Activated CD8-positive, alpha-beta memory T cell treated with anti-CD3 and anti-CD28 coated beads, Interleukin-2, amount 50 U/mL, for 24 hours (primary cell): Measurements from ENCODE around the gene SIM1.

ENCODE experiments used
- DNase-seq: peaks from one replicate; pipeline ENCODE4 v3.0.0-alpha.2; 2020; ENCODE audit errors: extremely low read depth

Gene SIM1, protein sequence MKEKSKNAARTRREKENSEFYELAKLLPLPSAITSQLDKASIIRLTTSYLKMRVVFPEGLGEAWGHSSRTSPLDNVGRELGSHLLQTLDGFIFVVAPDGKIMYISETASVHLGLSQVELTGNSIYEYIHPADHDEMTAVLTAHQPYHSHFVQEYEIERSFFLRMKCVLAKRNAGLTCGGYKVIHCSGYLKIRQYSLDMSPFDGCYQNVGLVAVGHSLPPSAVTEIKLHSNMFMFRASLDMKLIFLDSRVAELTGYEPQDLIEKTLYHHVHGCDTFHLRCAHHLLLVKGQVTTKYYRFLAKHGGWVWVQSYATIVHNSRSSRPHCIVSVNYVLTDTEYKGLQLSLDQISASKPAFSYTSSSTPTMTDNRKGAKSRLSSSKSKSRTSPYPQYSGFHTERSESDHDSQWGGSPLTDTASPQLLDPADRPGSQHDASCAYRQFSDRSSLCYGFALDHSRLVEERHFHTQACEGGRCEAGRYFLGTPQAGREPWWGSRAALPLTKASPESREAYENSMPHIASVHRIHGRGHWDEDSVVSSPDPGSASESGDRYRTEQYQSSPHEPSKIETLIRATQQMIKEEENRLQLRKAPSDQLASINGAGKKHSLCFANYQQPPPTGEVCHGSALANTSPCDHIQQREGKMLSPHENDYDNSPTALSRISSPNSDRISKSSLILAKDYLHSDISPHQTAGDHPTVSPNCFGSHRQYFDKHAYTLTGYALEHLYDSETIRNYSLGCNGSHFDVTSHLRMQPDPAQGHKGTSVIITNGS

DNA sequence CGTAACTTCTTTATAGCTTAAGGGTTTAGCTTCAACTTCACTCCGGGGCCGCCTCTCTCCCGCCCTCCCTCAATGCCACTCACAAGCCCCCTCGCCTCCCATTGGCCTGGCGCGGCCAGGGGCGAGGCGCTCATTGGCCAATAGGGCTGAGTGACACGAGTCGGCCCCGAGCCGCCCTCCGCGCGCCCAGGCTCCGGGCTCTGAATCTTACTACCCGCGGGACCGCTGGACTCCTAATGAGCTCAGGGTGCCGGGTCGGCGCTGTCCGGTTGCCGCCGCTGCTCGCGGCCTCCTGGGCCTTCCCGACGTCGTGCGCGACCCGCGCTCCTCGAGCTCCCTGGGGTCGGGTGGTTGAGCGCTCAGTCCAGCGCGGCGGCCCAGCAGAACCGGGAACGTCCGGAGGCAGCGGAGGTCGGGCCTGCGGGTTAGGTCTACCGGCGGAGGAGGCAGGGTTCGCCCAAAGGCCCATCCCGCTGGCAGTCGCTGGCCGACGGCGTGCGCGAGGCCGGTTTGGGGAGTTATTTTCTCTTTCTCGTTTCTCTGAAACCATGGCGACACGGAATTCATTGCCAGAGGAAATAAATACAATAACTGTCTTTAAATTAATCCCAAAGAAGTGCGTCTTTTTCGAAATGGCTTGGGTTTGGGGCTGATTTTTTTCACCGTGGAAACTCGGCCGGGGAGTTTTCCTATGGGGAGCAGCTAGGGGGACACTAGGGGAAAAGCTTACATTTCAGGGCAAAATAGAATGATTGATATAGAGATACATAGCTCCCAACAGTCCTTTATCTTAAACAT lies at the start of gene SIM1:
TSS of gene SIM1 (minus strand) at position 19 of the 798 bp plus-strand sequence. CDS start 1,453 bp downstream, outside the sequence.
- DNase-seq, result no peak

DNA sequence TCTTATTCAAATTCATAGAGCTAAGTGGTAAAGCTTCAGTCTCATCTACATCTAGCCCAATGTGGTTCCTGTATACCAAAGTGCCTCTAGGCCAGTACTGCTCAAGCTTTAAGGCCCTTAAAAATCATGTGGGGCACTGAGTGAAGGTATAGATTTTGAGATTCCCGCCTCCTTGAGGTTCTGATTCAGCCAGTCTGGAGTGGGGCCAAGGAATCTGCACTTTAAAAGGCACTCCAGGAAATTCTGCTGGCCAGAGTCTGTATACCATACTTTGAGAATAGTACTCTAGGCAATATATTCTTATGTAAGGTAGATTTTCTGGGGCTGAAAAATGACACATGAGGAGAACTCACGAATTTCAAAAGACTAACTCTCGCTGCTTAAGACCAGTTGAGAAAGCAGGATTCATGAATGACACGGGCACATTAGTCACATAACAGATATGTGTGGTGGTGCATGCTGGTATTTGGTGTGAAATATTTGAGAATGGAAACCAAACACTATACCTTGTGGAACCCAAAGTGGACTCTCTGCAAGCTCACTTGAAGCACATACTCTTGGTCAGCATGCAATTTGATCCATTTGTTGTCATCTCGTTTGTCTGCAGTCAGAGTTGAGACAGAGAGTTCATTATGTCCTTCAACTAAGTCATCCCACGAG lies 47.6 kb upstream of the SIM1 start:
- DNase-seq, result no peak

DNA sequence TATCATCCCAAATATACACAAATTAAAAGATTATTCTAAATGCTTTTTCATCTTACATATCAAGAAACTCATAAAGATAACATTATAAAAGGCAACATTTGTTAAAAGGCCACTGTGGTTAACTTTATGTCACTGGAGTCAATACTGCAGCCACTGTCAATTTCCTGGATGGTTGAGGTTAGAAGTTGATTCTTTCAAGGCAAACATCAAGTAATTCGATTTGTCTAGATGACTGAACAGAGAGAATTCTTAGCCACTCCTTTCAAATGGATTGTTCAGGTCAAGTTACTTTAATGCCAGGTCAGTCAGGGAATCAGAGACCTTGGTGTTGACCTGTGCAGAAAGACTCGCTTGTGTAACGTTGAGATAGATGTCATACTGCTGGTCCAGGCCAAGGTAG lies 44.4 kb upstream of the SIM1 start:
- no peak for DNase-seq

DNA sequence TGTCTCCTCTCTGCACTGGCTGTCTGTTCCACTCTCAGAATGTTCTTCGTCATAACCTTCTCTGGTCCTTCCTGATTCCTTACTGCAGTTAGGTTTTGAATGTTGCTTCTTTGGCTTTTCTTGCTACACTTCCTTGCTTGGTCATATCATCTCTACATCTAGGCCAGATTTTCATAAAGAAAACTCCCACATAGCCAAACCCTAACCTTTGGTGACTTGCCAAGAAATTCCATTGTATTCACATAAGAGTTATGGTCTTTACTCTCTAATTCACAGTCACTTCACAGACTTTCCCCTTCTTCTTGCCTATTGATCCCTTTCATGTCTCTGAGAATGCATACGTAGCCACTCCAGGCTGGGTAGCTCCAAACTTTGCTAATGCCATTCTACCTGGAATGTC lies 41.9 kb upstream of the SIM1 start:
- no peak for DNase-seq

DNA sequence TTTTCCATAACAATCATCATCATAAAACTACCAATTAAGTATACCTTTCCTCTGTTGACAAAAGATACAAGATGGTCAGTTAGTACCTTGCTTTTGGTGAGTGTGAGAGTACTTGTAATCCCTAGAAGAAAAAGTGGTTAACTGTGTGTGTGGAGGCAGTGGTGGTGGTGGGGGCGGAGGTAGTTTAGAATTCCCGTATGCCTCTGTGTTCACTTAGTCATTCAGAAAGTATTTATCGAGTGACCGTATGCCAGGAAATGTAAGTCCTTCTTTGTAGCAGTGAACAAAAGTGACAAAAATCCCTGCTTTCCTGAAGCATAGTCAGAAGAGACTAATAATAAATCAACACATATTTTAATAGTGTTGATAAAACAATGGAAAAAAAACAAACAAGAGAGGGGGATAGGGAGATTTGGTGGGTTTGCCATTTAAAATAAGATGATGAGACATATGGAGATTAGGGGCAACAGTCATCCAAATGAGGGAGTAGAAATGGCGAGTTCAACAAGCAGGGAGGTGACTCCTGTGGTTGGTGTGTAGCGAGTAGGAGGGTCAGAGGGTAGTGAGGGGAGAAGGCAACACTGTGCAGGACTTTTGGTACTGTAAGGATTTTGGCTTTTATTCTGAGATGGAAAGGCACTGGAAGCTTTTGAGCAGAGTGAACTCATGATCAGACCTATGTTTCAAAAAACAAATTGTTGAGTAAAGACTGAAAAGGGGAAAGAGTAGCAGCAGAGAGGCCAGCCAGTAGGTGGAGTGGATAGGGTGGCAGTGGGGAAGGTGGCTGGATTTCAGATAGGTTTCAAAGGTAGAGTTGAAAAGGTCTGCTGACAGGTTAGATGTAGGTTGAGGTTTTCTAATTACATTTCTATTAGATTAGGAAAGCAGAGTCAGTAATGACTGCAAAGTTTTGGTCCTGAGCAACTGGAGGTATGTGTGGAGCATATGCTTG lies 40.3 kb upstream of the SIM1 start:
- DNase-seq, result no peak

DNA sequence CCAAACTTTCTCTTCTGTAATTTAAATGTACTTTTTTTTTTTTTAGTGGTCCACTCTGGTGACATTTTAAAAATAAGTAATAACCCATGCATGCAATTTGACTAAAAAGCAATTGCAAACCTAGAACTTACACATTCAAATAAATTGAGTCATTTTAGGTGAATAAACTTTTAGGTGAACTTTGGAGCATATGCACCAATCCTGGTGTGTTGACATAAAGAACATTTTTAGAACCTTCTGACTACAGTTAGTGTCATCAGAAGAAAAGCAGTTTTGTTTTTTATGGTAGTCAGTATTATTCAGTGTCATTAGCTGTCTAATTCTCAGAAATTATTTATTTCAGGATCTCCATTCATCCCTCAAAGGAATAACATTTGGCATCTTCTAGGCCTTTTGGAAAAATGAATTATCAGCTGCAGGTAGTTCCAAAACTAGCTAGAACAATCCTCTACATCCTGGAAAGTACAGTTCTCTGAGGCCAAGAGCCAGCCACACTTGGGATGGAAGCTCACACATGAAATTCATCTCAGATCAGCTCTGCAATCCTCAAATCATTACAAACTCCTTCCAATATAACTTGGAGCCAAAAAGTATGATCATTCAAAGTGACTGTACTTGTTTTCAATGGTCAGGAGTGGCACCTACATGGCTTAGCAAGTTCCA lies 38.5 kb upstream of the SIM1 start:
- DNase-seq, result no peak

DNA sequence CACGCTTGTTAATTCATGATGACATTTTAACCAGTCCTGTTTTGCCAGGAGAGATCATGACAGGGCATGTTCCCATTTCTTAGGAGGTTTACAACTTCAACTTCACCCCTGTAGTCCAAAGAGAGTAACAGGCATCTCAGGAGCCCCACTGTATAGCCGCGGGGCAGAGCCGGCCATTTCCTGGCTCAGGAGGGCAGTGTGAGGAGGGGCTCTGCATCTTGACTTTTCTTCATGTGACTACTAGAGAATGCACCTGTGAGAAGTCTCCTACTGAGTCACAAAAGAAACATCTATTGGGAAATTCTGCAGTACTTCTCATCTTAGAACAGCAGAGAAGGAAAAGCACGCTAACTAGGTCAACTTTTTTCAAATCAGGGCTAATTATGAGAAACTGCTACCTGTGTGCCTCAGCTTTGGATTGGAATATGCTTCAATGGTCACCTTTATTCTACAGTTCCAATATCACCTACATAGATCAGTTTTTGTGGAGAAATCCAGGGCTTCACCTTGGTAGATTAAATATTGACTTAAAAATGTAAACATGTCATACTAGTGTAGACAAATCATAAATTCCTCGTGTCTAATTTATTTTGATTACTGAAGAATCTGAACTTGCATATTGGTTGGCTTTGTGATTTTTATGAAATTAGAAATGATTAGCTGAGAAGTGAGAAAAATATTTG lies 28.6 kb upstream of the SIM1 start:
- no peak for DNase-seq

DNA sequence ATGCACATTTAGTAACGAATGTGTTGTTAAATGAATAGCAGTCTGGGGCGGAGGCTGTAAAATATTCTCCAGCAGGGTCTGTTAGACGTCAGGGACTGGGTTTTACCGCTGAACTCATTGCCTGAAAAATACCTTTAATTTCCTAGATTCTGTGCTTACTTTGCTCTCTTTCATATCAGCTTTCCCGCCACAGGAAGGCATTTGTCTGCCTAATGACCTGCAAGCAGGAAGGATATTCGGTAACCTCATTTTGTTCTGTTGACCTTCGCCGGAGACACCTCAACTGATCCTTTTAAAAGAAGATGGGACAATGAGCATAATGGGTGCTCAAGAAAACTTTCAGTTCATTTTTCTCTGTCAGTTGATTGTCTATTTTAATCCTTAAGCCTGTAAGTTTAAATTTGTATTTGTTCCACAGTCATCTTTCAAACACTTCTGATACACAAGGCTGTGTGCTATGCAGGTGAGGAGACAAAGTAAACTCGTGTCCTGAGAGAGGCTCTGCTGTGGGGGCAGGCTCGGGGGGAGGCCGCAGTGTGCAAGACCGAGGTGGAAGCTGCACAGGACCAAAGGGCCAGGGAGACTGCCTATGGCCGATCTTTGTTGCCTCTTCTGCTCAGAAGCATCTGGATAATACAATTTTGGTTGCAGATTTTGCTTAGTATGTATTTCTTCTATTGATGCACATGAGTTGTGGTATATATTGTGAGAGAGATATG lies 27.4 kb upstream of the SIM1 start:
- no peak for DNase-seq

DNA sequence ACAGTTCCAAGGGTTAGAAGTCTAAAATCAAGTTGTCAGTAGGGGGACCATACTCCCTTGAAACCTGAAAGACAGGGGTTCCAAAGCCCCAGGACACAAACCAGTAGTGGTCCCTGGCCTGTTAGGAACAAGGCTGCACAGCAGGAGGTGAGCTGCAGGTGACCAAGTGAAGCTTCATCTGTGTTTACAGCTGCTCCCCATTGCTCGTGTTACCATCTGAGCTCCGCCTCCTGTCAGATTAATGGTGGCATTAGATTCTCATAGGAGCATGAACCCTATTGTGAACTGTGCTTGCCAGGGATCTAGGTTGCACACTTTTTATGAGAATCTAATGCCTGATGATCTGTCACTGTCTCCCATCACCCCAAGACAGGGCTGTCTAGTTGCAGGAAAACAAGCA lies 25.3 kb upstream of the SIM1 start:
- DNase-seq, result no peak

DNA sequence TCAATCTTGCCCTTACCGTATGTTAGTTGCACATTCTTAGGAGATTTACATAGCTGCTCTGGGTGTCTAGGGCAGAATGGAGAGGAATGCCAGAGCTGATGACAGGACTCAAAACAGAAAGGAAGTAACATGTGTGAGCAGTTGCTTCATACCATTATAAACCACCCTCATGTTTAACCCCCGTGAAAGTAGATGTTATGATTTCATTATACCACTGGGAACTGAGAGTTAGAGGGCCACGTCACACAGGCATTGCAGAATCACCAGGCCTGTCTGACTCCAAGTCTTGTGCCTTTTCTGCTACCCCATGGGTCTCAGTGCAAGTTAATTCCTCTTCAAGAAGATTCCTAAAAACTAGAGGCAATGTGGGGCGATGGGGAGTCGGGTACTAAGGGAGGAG lies 23.5 kb upstream of the SIM1 start:
- DNase-seq, result no peak

DNA sequence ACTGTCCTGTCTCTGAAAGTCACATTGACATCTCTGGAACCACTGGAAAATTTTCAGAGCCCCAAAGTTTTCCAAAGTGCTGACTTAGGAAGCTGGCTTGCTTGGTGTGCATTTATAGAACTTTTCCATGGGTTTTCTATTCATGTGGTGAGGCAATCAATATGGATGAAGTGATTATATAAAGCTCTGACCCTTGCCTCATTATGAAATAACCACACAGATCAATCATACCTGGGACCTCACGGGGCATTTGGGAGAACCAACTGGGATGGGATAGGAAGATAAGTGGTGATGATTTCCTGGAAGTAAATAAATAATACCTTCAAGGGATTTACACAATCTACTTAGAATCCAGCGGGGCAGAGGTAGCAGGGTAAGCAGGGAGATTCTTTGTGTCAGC lies 22.9 kb upstream of the SIM1 start:
- no peak for DNase-seq

DNA sequence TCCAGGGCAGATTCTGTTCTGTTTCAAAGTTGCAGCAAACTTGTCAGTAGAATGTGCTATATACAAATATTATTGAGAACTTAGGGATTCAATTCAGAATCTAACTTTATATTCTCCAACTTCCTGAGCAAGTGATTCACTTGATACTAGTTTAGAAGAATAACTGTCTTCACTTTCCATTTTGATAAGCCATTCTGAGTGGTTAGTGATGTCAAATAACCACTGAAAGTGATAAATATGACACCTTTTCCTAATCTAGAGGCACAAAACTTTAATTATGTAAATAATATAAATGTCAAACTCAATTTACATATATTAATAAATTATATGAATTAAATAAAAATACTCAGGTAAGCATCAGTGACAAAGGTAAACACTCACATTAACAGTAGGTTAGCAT lies 20.5 kb upstream of the SIM1 start:
- DNase-seq, result no peak

DNA sequence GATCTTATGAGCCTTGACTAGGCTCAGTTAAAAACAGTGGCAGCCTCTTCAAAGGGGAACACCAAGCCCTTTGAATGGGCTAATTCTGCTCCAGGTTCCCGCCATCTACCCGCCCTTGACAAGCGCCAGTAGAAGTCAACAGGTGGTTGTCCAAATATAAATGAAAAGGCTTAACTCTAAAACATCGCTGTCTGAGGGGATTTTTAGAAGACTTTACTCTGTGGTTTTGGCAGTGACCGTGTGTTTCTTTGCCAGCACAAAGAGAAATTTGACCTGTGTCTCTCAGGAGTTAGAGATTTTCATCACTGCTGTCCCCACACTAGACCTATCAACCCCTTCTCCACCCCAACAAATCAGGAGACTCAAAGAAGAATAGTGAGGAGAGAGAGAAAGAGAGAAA lies 19.8 kb upstream of the SIM1 start:
- DNase-seq, result no peak

DNA sequence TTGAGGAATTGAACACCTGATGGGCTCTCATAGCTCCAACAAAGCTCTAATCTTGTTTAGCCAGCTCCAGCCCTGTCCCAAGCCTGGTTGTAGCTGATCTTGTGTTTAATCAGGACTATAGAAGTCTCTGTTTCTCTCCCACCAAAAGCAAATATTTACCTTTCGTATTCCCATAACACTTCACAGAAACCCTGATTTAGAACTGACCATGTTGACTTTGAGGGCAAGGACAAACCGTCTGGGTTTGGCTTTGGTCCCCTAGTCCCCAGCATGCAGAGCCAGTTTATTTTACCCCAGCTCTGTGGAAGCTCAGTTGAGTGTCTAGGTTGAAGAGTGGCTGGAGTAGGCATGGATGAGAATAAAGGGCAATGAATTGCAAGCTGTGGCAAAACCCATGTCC lies 18.0 kb upstream of the SIM1 start:
- no peak for DNase-seq

DNA sequence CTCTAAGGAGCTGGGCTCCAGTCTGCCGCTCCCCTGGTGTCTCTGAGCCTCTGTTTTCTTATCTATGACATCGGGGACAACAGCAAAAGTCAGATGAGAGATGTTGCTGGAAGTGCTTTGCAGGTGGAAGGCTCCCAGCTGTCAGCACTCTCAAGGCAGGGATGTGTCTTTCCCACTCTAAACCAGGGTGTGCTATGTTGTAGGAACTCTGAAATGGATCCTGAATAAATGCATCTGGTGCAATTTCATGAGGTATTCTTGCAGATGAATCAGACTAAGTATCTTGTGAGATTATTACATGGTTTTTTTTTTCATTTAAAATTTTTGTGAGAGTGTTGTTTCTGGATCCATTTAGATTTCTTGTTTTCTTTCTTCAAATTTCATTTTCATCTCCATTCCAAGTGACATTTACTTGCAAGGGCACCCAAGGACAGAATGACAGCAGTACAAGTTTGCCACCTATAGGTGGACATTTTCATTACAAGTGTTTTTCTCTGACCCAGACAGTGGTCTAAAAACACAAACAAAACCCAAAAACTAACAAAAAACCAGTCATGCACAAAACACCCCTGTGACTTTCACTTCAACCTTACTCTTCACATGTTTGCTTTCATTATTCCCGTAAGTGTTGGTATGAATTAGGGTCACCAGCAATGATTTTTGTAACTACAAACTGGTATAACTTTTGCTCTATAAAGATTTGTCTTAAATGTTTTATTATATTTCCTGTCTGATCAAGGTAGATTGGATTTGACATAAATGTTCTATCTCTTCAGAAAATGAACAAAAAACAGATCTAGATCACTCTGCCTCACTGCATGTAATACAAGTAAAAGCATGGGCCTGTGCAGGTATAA lies 14.7 kb upstream of the SIM1 start:
- DNase-seq, result no peak

DNA sequence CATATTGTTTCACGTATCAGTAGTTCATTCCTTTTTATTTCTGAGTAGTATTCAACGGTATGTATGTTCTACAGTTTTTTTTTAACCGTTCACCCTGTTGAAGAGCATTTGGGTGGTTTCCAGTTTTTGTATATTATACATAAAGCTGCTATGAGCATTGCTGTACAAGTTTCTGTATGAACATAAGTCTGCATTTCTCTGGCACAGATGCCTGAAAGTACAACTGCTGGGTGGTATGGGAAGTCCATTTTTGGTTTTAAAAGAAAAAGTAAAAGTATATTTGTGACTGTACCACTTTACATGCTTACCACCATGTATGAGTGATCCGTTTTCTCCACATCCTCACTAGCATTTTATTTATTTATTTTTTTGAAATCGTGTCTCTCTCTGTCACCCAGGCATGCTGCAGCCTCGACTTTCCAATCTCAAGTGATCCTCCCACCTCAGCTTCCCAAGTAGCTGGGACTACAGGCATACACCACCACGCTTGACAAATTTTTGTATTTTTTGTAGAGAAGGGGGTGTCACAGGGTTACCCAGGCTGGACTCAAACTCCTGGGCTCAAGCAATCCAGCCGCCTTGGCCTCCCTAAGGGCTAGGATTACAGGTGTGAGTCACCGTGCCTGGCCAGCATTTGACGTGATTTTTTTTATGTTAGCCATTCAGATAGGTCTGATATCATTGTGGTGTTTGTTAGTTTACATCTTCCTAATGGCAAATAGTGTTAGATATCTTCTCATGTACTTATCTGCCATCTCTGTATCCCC lies 11.0 kb upstream of the SIM1 start:
- DNase-seq, result no peak

DNA sequence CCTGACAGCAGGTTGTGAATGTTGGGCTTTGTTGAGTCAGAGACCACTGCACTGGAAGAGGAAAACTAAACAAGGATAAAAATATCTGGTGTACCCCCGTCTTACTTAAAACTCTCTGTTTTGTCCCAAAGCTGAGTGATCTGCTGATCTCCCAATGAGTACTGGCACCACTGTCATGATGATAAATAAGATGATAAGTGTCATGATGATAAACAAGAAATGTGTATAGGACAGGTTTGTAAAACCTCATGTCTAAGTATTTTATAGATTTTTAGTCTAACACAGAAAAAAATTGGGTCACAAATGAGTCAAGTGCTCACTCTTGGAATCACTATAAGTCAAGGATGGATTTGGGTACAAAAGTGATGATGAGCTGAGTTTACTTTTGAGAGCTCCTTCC lies 8.5 kb upstream of the SIM1 start:
- DNase-seq, result no peak
